ENCODE data around the gene ANKHD1. TPM values are rescaled to one million over a fixed set of nuclear protein-coding genes. Genes with fewer than 3 reads are reported as not detected.

The ANKHD1 gene
- total RNA-seq, 2 donors from 2014 or later = 114 to 131 TPM

- H3K4me3 ChIP-seq = peak overlapping the region; percentile 78 to 96
- 1 to 3% methylated on average over 14 to 35 of the region's 36 CpGs for WGBS, 2 donors
- TF ChIP-seq POLR2A (IDR thresholded peaks at IDR 0.05) = no peak
- TF ChIP-seq, protein P1, sequence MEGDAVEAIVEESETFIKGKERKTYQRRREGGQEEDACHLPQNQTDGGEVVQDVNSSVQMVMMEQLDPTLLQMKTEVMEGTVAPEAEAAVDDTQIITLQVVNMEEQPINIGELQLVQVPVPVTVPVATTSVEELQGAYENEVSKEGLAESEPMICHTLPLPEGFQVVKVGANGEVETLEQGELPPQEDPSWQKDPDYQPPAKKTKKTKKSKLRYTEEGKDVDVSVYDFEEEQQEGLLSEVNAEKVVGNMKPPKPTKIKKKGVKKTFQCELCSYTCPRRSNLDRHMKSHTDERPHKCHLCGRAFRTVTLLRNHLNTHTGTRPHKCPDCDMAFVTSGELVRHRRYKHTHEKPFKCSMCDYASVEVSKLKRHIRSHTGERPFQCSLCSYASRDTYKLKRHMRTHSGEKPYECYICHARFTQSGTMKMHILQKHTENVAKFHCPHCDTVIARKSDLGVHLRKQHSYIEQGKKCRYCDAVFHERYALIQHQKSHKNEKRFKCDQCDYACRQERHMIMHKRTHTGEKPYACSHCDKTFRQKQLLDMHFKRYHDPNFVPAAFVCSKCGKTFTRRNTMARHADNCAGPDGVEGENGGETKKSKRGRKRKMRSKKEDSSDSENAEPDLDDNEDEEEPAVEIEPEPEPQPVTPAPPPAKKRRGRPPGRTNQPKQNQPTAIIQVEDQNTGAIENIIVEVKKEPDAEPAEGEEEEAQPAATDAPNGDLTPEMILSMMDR (IDR thresholded peaks at IDR 0.05) = no peak
- peak overlapping the region; percentile 89 to 96 (median 92) for H3K27ac ChIP-seq
- DNase-seq (peak; percentile 32 to 47 (median 41)), ATAC-seq (no peak)
- no peaks in the 10 kb centered on the region for H3K36me3 ChIP-seq (replicated peaks in 1 of 2; ENCODE audit: insufficient read depth in 1 of 2, low read depth in 2 of 2)
- H3K9me3 ChIP-seq = no peaks in the 10 kb centered on the region
- H3K4me1 ChIP-seq = peaks cover 42% of the 10 kb centered on the region
- intact Hi-C loops (cut with DNase I) = no loop called here
- no peaks in the 10 kb centered on the region for H3K27me3 ChIP-seq
These were observed 833 bp downstream of the ANKHD1 start for GRCh38 chr5:140402258-140403074.

GRCh38 chr5:140403613-140404012 lies 2.0 kb downstream of the ANKHD1 start:
- TF ChIP-seq POLR2A (IDR thresholded peaks at IDR 0.05) = no peak
- TF ChIP-seq, protein P1 (IDR thresholded peaks at IDR 0.05) = no peak
- peaks cover 43% of the 10 kb centered on the region for H3K4me1 ChIP-seq
- intact Hi-C loops (cut with DNase I) = no loop called here

DNA sequence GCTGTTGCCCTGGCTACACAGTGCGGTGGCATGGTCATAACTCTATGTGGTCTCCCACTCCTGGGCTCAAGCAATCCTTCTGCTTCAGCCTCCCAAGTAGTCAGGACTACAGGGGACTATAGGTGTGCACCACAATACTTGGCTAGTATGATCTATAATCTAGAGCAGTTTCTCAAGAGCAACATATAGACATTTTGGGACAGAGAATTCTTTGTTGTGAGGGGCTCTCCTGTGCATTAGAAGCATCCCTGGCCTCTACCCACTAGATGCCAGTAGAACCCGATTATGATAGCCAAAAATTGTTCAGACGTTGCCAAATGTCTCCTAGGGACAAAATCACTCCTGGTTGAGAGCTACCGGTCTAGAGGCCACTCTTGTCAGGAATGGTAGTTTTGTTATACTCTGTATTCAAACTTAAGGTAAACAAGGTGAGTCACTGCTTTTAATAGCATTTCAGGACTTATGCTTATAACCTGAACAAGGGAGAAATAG lies 7.2 kb downstream of the ANKHD1 start:
- H3K4me1 ChIP-seq = peaks cover 65% of the 10 kb centered on the region
- H3K27ac ChIP-seq = peak overlapping the region in 2 of 4 donors; percentile 29 to 49
- intact Hi-C loops (cut with DNase I) = no loop called here
- TF ChIP-seq, protein P1 (IDR thresholded peaks at IDR 0.05) = no peak
- TF ChIP-seq POLR2A (IDR thresholded peaks at IDR 0.05) = no peak
- no peaks in the 10 kb centered on the region for H3K9me3 ChIP-seq
- H3K27me3 ChIP-seq = no peaks in the 10 kb centered on the region
- no peak overlapping the region for H3K4me3 ChIP-seq
- 27 to 32% methylated on average over 4 of the region's 4 CpGs for WGBS, 2 donors
- DNase-seq = no peak
- no peaks in the 10 kb centered on the region for H3K36me3 ChIP-seq (replicated peaks in 1 of 2; ENCODE audit: insufficient read depth in 1 of 2, low read depth in 2 of 2)
- peak; percentile 42 for ATAC-seq

More at GRCh38 chr5:140403613-140404012, 2.0 kb downstream of the ANKHD1 start:
- Histone ChIP-seq H3K9me3 (no peaks in the 10 kb centered on the region), H3K27ac (peak overlapping the region in 1 of 4 donors; percentile 33), H3K4me3 (peak overlapping the region in 1 of 2 donors; percentile 78), H3K27me3 (no peaks in the 10 kb centered on the region), H3K36me3 (replicated peaks in 1 of 2; ENCODE audit: insufficient read depth in 1 of 2, low read depth in 2 of 2) (no peaks in the 10 kb centered on the region)
- DNase-seq (no peak), ATAC-seq (no peak)
- 29 to 31% methylated on average over 5 of the region's 5 CpGs for WGBS, 2 donors

DNA sequence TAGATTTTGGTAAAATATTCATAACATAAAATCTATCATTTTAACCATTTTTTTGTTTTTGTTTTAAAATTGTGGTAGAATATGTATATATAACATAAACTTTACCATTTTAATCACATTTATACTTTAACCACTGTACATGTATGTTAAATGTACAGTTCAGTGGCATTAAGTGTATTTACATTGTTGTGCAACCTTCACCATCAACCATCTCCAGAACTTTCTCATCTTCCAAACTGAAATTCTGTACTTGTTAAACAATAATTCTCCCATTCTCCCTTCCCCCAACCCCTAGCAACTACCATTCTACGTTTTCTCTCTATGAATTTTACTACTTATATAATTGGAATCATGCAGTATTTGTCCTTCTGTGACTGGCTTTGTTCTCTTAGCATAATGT lies 11.6 kb downstream of the ANKHD1 start:
- H3K36me3 ChIP-seq (replicated peaks in 1 of 2; ENCODE audit: insufficient read depth in 1 of 2, low read depth in 2 of 2) = no peaks in the 10 kb centered on the region
- H3K27ac ChIP-seq = no peak overlapping the region
- intact Hi-C loops (cut with DNase I) = no loop called here
- no peak overlapping the region for H3K4me3 ChIP-seq
- 54 to 61% methylated on average over 1 of the region's 1 CpG for WGBS, 2 donors
- H3K27me3 ChIP-seq = no peaks in the 10 kb centered on the region
- no peaks in the 10 kb centered on the region for H3K9me3 ChIP-seq
- DNase-seq = no peak
- ATAC-seq = no peak
- TF ChIP-seq POLR2A (IDR thresholded peaks at IDR 0.05) = no peak
- TF ChIP-seq, protein P1 (IDR thresholded peaks at IDR 0.05) = no peak
- H3K4me1 ChIP-seq = peaks cover 47% of the 10 kb centered on the region
